Gastrocnemius medialis (tissue), 4 donors: ENCODE measurements around the gene DGLUCY. TPM values are rescaled to one million over a fixed set of nuclear protein-coding genes. Genes with fewer than 3 reads are reported as not detected.
"Not testable (repeated sequence)": the region's sequence is repeated elsewhere in the genome, so short reads cannot be mapped to it uniquely, and the experiment has no call there.

Source experiments
- ATAC-seq, 2 donors: fragments of 150-250 bp; one replicate each; pipeline ENCODE4 v1.9.1; 2016
- DNase-seq, 2 donors: peaks; one replicate each; pipeline ENCODE4 v3.0.0-alpha.2; 2019
- H3K27ac ChIP-seq, 4 donors: fragments of 200-600 bp; sonication (generic); 1 replicate in 1 of 4; 2 replicates in 3 of 4; pipeline ENCODE4 v1.5.1; 2016 to 2018; ENCODE audit warnings: mild to moderate bottlenecking in 2 of 4, moderate library complexity in 1 of 4
- H3K27me3 ChIP-seq, 3 donors: fragments of 200-600 bp; sonication (generic) in 2 of 3; 1 replicate in 1 of 3; 2 replicates in 2 of 3; pipeline versions ENCODE4 v1.5.1 to v1.6.0; 2016 to 2019; ENCODE audit warnings: mild to moderate bottlenecking in 1 of 3, moderate library complexity in 1 of 3
- H3K36me3 ChIP-seq, 2 donors: fragments of 200-600 bp; sonication (generic) in 1 of 2; one replicate each; pipeline ENCODE4 v1.5.1; 2017 to 2018
- H3K4me1 ChIP-seq, 2 donors: fragments of 200-600 bp; sonication (generic) in 1 of 2; one replicate each; pipeline ENCODE4 v1.5.1; 2016 to 2017; ENCODE audit warnings: mild to moderate bottlenecking in 2 of 2
- H3K4me3 ChIP-seq, 4 donors: fragments of 200-600 bp; sonication (generic) in 3 of 4; 1 replicate in 1 of 4; 2 replicates in 3 of 4; pipeline ENCODE4 v1.5.1; 2016 to 2019; ENCODE audit warnings: mild to moderate bottlenecking in 2 of 4
- H3K9me3 ChIP-seq, 3 donors: fragments of 200-600 bp; sonication (generic) in 2 of 3; 1 replicate in 1 of 3; 2 replicates in 2 of 3; pipeline ENCODE4 v1.5.1; 2016 to 2019
- POLR2A ChIP-seq, 2 donors: fragments of 450-650 bp; IDR thresholded peaks; one replicate each; pipeline ENCODE4 v1.6.1; 2017; ENCODE audit warnings: antibody characterized with exemption in 2 of 2, mild to moderate bottlenecking in 2 of 2, moderate library complexity in 2 of 2
- in situ Hi-C, 4 donors: fragments of 200-750 bp; cut with MboI; loops; one replicate each; pipeline versions ENCODE4 v1.15.0 to v1.8.0; 2017; ENCODE audit warnings: low sequenced_read_pairs in 4 of 4
- intact Hi-C: fragments of 100-400 bp; cut with DNase I; formaldehyde crosslinking; loops from one replicate; pipeline ENCODE4 v1.15.1; 2023; ENCODE audit warnings: low total_unique reads
- total RNA-seq, 4 donors: library from RNA; depleted of rRNA; stranded (reverse); fragments of >200 nt; gene quantifications; one replicate each; pipeline versions ENCODE4 v1.1.0 to v1.2.3, GENCODE V29; 2016
- TF ChIP-seq, protein P1 (sequence below), 5 experiments: fragments of 450-650 bp in 3 of 5; fragments of 200-600 bp in 2 of 5; sonication (generic) in 2 of 5; IDR thresholded peaks in 4 of 5; conservative IDR thresholded peaks in 1 of 5; 1 replicate in 4 of 5; 2 replicates in 1 of 5; pipeline ENCODE4 v1.5.1; 2016 to 2019; ENCODE audit warnings: antibody characterized with exemption in 5 of 5, mild to moderate bottlenecking in 3 of 5, moderate library complexity in 3 of 5

DGLUCY gene
- total RNA-seq, 4 donors from 2014 or later: 29.3 to 93.7 (median 67.8) TPM

DNA sequence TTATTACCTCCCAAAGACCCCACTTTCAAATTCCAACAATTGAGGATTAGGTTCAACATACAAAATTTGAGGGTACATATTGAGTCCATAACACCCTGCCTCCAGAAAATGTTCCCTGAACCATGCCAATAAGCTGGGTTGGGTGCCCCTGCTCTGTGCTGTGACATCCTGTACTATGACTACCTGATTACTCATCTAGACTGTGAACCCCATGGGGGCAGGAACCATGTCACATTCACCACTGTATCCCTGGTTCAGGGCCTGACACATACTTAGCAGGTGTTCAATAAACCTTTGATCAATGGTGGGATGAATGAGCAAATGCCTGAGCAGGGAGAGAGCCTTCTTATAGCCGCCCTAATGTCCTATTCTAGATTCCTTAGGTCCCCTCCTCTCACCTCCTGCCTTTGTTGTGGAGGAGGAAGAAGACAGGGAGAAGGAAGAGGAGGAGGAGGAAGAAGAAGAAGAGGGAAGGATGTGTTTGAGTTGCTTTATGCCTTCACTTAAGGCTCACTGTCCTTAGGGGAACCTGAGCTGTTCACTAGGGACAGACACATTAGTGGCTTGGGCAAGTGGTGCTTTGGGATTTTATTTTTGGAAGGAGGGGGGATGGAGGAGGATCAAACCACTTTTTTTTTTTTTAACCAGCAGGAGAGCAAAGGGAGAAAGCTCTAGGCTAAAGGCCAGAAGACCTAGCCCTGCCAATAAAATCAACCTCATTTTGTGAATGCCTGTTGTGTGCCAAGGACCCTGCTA lies 109.3 kb downstream of the DGLUCY start:
- H3K4me3 ChIP-seq: no peak overlapping the region
- no peak overlapping the region for H3K27ac ChIP-seq
- no peaks in the 10 kb centered on the region for H3K27me3 ChIP-seq
- intact Hi-C loops (no loop called here), in situ Hi-C loops (no loop called here)
- no peaks in the 10 kb centered on the region for H3K9me3 ChIP-seq
- no peaks in the 10 kb centered on the region for H3K4me1 ChIP-seq
- ATAC-seq: no peak
- TF ChIP-seq, protein P1, sequence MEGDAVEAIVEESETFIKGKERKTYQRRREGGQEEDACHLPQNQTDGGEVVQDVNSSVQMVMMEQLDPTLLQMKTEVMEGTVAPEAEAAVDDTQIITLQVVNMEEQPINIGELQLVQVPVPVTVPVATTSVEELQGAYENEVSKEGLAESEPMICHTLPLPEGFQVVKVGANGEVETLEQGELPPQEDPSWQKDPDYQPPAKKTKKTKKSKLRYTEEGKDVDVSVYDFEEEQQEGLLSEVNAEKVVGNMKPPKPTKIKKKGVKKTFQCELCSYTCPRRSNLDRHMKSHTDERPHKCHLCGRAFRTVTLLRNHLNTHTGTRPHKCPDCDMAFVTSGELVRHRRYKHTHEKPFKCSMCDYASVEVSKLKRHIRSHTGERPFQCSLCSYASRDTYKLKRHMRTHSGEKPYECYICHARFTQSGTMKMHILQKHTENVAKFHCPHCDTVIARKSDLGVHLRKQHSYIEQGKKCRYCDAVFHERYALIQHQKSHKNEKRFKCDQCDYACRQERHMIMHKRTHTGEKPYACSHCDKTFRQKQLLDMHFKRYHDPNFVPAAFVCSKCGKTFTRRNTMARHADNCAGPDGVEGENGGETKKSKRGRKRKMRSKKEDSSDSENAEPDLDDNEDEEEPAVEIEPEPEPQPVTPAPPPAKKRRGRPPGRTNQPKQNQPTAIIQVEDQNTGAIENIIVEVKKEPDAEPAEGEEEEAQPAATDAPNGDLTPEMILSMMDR (IDR thresholded peaks at IDR 0.05 in 4 of 5, conservative IDR thresholded peaks at IDR 0.05 in 1 of 5): no peak
- peaks cover 0 to 38% of the 10 kb centered on the region in 2 donors for H3K36me3 ChIP-seq
- no peak for DNase-seq

DNA sequence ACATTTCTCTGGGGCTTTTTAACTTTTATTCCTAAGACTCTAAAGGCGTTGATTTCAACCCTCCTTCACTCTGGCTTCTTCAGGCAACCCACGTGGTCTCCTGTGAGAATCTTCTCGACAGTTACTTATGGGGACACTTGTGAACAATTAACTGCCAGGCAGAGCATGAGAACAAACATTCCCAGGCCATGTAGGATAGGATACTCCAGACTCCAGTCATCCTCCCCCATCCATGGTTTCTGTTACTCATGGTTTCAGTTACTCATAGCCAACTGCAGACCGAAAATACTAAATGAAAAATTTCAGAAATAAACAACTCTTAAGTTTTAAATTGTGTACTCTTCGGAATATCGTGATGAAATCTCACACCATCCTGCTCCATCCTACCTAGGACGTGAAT lies 111.2 kb downstream of the DGLUCY start:
- H3K4me1 ChIP-seq: no peaks in the 10 kb centered on the region
- intact Hi-C loops (no loop called here), in situ Hi-C loops (no loop called here)
- H3K27ac ChIP-seq: no peak overlapping the region
- TF ChIP-seq, protein P1 (IDR thresholded peaks at IDR 0.05 in 4 of 5, conservative IDR thresholded peaks at IDR 0.05 in 1 of 5): no peak
- no peak for TF ChIP-seq POLR2A (IDR thresholded peaks at IDR 0.05)
- no peak for ATAC-seq
- no peak for DNase-seq
- H3K9me3 ChIP-seq: no peaks in the 10 kb centered on the region
- no peaks in the 10 kb centered on the region for H3K27me3 ChIP-seq
- no peak overlapping the region for H3K4me3 ChIP-seq
- peaks cover 0 to 53% of the 10 kb centered on the region in 2 donors for H3K36me3 ChIP-seq

DNA sequence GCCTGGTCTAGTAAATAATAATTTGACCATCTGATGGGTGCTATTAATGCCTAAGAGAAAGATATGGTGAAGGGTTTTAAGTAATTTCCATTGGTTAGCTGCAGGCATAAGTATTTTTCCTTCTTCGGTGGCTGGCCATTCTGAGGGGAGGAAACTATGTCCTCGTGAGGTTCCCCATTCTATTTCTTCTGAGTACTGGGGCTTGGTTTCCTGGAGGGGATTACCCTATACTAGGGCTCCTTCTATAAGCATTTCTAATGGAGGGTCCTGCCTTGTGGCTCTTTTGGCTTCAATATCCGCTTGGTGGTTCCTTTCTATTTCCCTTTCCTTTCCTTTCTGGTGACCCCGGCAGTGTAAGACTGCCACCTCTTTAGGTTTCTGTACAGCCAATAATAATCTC lies 112.5 kb downstream of the DGLUCY start:
- H3K27ac ChIP-seq, intact Hi-C loops, H3K9me3 ChIP-seq, DNase-seq, H3K27me3 ChIP-seq, H3K4me3 ChIP-seq, H3K4me1 ChIP-seq, in situ Hi-C loops, ATAC-seq: not testable (repeated sequence)
- H3K36me3 ChIP-seq: peaks cover 0 to 65% of the 10 kb centered on the region in 2 donors

DNA sequence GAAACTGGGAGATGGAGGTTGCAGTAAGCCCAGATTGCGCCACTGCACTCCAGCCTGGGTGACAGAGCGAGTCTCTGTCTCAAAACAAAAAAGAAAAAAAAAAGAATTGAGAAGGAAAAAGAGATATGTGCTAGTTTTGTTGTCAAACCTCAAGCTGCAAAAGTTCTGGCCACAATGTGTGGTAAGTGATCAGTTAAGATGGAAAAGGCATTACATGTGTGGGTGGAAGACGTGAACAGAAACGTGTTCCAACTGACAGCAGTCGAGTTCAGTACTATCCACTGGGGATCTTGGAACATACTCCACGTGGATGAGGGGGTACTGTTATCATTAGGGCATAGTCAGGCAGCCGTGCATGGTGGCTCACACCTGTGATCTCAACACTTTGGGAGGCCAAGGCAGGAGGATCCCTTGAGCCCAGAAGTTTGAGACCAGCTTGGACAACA lies 113.3 kb downstream of the DGLUCY start:
- Histone ChIP-seq H3K36me3 (peaks cover 0 to 65% of the 10 kb centered on the region in 2 donors), H3K4me1 (no peaks in the 10 kb centered on the region), H3K27me3 (no peaks in the 10 kb centered on the region), H3K9me3 (no peaks in the 10 kb centered on the region), H3K4me3 (no peak overlapping the region), H3K27ac (no peak overlapping the region)
- in situ Hi-C loops: no loop called here
- ATAC-seq: no peak
- no peak for DNase-seq
- TF ChIP-seq, protein P1 (IDR thresholded peaks at IDR 0.05 in 4 of 5, conservative IDR thresholded peaks at IDR 0.05 in 1 of 5): no peak
- no peak for TF ChIP-seq POLR2A (IDR thresholded peaks at IDR 0.05)
- intact Hi-C loops: no loop called here

DNA sequence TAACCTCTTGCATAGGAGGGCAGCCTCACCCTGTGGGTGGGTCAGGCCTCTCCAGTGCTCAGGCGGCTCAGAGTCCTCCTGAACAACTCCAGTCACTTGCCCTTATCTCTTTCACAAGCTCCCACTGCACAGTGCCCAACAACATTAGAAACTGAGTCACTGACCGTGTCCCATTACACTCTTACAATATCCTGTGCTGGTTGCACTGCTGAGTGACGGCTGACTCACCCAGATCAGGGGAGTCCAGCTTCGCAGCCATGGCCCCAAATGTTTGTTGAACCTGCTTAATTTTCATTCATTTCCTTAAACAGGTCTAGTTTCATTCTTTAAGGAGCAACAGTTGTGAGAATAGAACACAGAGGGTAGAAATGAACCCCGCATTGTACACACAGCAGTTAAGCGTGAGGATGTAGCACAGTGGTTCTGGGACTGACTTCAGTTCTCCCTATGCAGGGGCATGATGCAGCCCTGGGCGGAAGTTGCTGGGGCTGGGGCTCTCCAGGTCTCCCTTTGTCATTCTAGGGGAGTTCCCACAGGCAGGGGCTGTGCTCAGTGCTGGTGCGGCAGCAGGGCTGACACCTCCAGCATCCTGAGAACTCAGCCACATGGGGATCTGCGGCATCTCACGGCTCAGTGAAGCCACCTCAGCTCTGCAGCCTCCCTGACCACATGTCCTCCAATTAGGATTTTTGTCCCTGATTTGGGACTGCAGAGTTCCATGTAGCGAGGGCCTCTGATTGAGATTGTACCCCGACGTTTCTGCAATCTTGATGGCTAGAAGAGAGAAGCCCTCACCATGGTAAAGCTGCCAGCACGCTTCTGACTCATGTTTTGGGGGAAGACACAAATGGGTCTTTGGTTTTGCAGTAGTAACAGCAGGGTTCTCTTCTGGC lies 114.5 kb downstream of the DGLUCY start:
- no peak for TF ChIP-seq POLR2A (IDR thresholded peaks at IDR 0.05)
- TF ChIP-seq, protein P1 (IDR thresholded peaks at IDR 0.05 in 4 of 5, conservative IDR thresholded peaks at IDR 0.05 in 1 of 5): no peak
- in situ Hi-C loops (no loop called here), intact Hi-C loops (no loop called here)
- DNase-seq (no peak), ATAC-seq (peak in 1 of 2 donors; percentile 58)
- no peaks in the 10 kb centered on the region for H3K9me3 ChIP-seq
- peaks cover 0 to 65% of the 10 kb centered on the region in 2 donors for H3K36me3 ChIP-seq
- H3K4me1 ChIP-seq: no peaks in the 10 kb centered on the region
- H3K27ac ChIP-seq: no peak overlapping the region
- H3K4me3 ChIP-seq: no peak overlapping the region
- no peaks in the 10 kb centered on the region for H3K27me3 ChIP-seq
